HG02610 (cell line): ENCODE data around the gene ROBO3.

ENCODE experiments used
- ATAC-seq: cut with Tn5 transposase; IDR thresholded peaks from one replicate; pipeline ENCODE4 v1.9.1; 2021; ENCODE audit warnings: mild to moderate bottlenecking, moderate library complexity; ENCODE audit not compliant: unreplicated experiment

ROBO3 gene

GRCh38 chr11:124865181-124865901, at the start of gene ROBO3:
ROBO3 (plus strand) TSS chr11:124865432; CDS start chr11:124865578, 146 bp downstream.
- ATAC-seq = no peak

GRCh38 chr11:124817036-124817435, 48.2 kb upstream of the ROBO3 start:
- no peak for ATAC-seq

- no peak for ATAC-seq
Observed at GRCh38 chr11:124821995-124822730, 43.1 kb upstream of the ROBO3 start.

GRCh38 chr11:124823512-124824376, 41.5 kb upstream of the ROBO3 start:
- ATAC-seq = no peak

- ATAC-seq = no peak
Observed at GRCh38 chr11:124825876-124826275, 39.4 kb upstream of the ROBO3 start.

GRCh38 chr11:124829986-124830385, 35.2 kb upstream of the ROBO3 start:
- no peak for ATAC-seq

- no peak for ATAC-seq
Observed at GRCh38 chr11:124830749-124831148, 34.5 kb upstream of the ROBO3 start.

GRCh38 chr11:124831897-124832296, 33.3 kb upstream of the ROBO3 start:
- no peak for ATAC-seq

GRCh38 chr11:124832571-124832970, 32.7 kb upstream of the ROBO3 start:
- no peak for ATAC-seq

- ATAC-seq = no peak
Observed at GRCh38 chr11:124834526-124835180, 30.6 kb upstream of the ROBO3 start.

- no peak for ATAC-seq
Observed at GRCh38 chr11:124835918-124836317, 29.3 kb upstream of the ROBO3 start.

- peak; percentile 26 for ATAC-seq
Observed at GRCh38 chr11:124837491-124837856, 27.8 kb upstream of the ROBO3 start.

GRCh38 chr11:124838805-124839127, 26.5 kb upstream of the ROBO3 start:
- ATAC-seq = no peak

- ATAC-seq = no peak
Observed at GRCh38 chr11:124839128-124839971, 25.9 kb upstream of the ROBO3 start.

- no peak for ATAC-seq
Observed at GRCh38 chr11:124839972-124840621, 25.1 kb upstream of the ROBO3 start.

GRCh38 chr11:124840666-124841065, 24.6 kb upstream of the ROBO3 start:
- no peak for ATAC-seq

GRCh38 chr11:124841201-124841600, 24.0 kb upstream of the ROBO3 start:
- ATAC-seq = no peak

GRCh38 chr11:124841840-124842239, 23.4 kb upstream of the ROBO3 start:
- no peak for ATAC-seq

- ATAC-seq = no peak
Observed at GRCh38 chr11:124842305-124842704, 22.9 kb upstream of the ROBO3 start.

GRCh38 chr11:124843616-124843910, 21.7 kb upstream of the ROBO3 start:
- ATAC-seq = no peak
